PC-3 (cell line): Measurements from ENCODE around the gene CHAC1. TPM values are rescaled to one million over a fixed set of nuclear protein-coding genes. Genes with fewer than 3 reads are reported as not detected.

Source experiments
- ATAC-seq: fragments of 200-7000 bp; cut with Tn5 transposase; 2 replicates; pipeline ENCODE4 v1.9.1; 2020; ENCODE audit warnings: mild to moderate bottlenecking, moderate library complexity
- BruUV-seq: library from RNA; stranded (reverse); fragments of 400-500 nt; replicated peaks from 2 replicates; lab custom pipeline; 2021; lab: Mats Ljungman, UMichigan
- CTCF ChIA-PET: fragments of 300-600 bp; sonication (Branson Sonifier 250); formaldehyde crosslinking; loops from one replicate; lab custom pipeline; 2022; ENCODE audit warnings: antibody characterized with exemption; lab: Charles Lee
- POLR2A ChIA-PET: fragments of 300-600 bp; sonication (Branson Sonifier 250); formaldehyde crosslinking; loops from one replicate; lab custom pipeline; 2022; ENCODE audit warnings: antibody characterized with exemption; ENCODE audit not compliant: unreplicated experiment; lab: Charles Lee
- DNase-seq: peaks from one replicate; pipeline ENCODE4 v3.0.0-alpha.2; 2015
- H2AFZ ChIP-seq: fragments of 300-600 bp; sonication (generic); 2 replicates; pipeline ENCODE4 v1.6.0; 2016; ENCODE audit warnings: antibody characterized with exemption, low read length
- H3F3A ChIP-seq: fragments of 300-600 bp; sonication (generic); one replicate; pipeline ENCODE4 v1.6.0; 2017; ENCODE audit warnings: antibody characterized with exemption, low read length, control low read depth, mild to moderate bottlenecking; ENCODE audit not compliant: unreplicated experiment
- H3K27ac ChIP-seq: fragments of 300-600 bp; sonication (generic); 2 replicates; pipeline ENCODE4 v1.5.1; 2016; ENCODE audit warnings: mild to moderate bottlenecking, low read length
- H3K27me3 ChIP-seq: fragments of 300-600 bp; sonication (generic); 2 replicates; pipeline ENCODE4 v1.6.1; 2016; ENCODE audit warnings: low read length, mixed read lengths
- H3K36me3 ChIP-seq: fragments of 300-600 bp; sonication (generic); 2 replicates; pipeline ENCODE4 v1.6.1; 2016; ENCODE audit warnings: low read depth, mixed run types, low read length, mixed read lengths
- H3K4me1 ChIP-seq: fragments of 300-600 bp; sonication (generic); 2 replicates; pipeline ENCODE4 v1.5.1; 2016; ENCODE audit warnings: low read length; ENCODE audit not compliant: insufficient read depth
- H3K4me2 ChIP-seq: fragments of 300-600 bp; sonication (generic); 2 replicates; pipeline ENCODE4 v1.6.0; 2016; ENCODE audit warnings: low read length
- H3K4me3 ChIP-seq: fragments of 300-600 bp; sonication (generic); 2 replicates; pipeline ENCODE4 v1.5.1; 2016; ENCODE audit warnings: mild to moderate bottlenecking, low read length, mixed read lengths
- H3K79me2 ChIP-seq: fragments of 300-600 bp; sonication (generic); 2 replicates; pipeline ENCODE4 v1.6.1; 2017; ENCODE audit warnings: low read length, mixed read lengths
- H3K9ac ChIP-seq: fragments of 300-600 bp; sonication (generic); 2 replicates; pipeline ENCODE4 v1.6.0; 2016; ENCODE audit warnings: mild to moderate bottlenecking, low read length
- H3K9me2 ChIP-seq: fragments of 300-600 bp; sonication (generic); replicated peaks from 2 replicates; pipeline ENCODE4 v1.6.1; 2016; ENCODE audit warnings: mixed run types, low read length, mixed read lengths
- H3K9me3 ChIP-seq: fragments of 300-600 bp; sonication (generic); 2 replicates; pipeline ENCODE4 v1.6.1; 2016; ENCODE audit warnings: low read length, mixed read lengths
- H4K20me1 ChIP-seq: fragments of 300-600 bp; sonication (generic); 2 replicates; pipeline ENCODE4 v1.6.1; 2016; ENCODE audit warnings: low read length, mixed read lengths
- CTCF ChIP-seq: fragments of 300-600 bp; sonication (generic); conservative IDR thresholded peaks from 2 replicates; pipeline ENCODE4 v1.5.1; 2017; ENCODE audit warnings: antibody characterized with exemption, low read depth, mild to moderate bottlenecking, low read length
- EZH2 ChIP-seq: fragments of 300-600 bp; sonication (generic); IDR thresholded peaks from one replicate; pipeline ENCODE4 v1.6.1; 2017; ENCODE audit warnings: antibody characterized with exemption, mild to moderate bottlenecking, low read length; ENCODE audit not compliant: unreplicated experiment
- EZH2phosphoT487 ChIP-seq: fragments of 300-600 bp; sonication (generic); IDR thresholded peaks from 2 replicates; pipeline ENCODE4 v1.6.1; 2018; ENCODE audit warnings: mild to moderate bottlenecking, antibody characterized with exemption, low read length, borderline replicate concordance
- intact Hi-C: fragments of 100-400 bp; cut with micrococcal nuclease; formaldehyde crosslinking; loops from 2 replicates; pipeline ENCODE4 v1.9.0; 2023
- total RNA-seq: library from RNA; depleted of rRNA; stranded (reverse); fragments of >200 nt; gene quantifications from 2 replicates; pipeline ENCODE4 v1.2.3, GENCODE V29; 2014

CHAC1 gene
- total RNA-seq, 1 experiment from 2014 or later: 13.3 TPM

GRCh38 chr15:40944510-40945296, 8.6 kb upstream of the CHAC1 start:
- intact Hi-C loops: loop anchor here (5.0 kb wide), 1 partner anchor 37 kb away; no protein-coding TSS in a partner anchor
- peaks cover 19% of the 10 kb centered on the region for H3K4me1 ChIP-seq
- POLR2A ChIA-PET: no interaction called here
- H3K27me3 ChIP-seq: no peaks in the 10 kb centered on the region
- BruUV-seq: no TSS peak
- H3K4me3 ChIP-seq: no peak overlapping the region
- H3K79me2 ChIP-seq: no peaks in the 10 kb centered on the region
- ATAC-seq: no peak
- H3K9me2 ChIP-seq: no peaks in the 10 kb centered on the region
- no peak overlapping the region for H3K27ac ChIP-seq
- no peaks in the 10 kb centered on the region for H3F3A ChIP-seq
- H2AFZ ChIP-seq: no peak overlapping the region
- H3K9ac ChIP-seq: no peak overlapping the region
- no peaks in the 10 kb centered on the region for H3K36me3 ChIP-seq
- no peaks in the 10 kb centered on the region for H3K9me3 ChIP-seq
- CTCF ChIA-PET: no interaction called here
- no peak for DNase-seq
- H3K4me2 ChIP-seq: no peak overlapping the region
- H4K20me1 ChIP-seq: no peaks in the 10 kb centered on the region
- TF ChIP-seq EZH2phosphoT487 (no peak), EZH2 (no peak), CTCF (no peak)

- no peak for DNase-seq
- no peak for ATAC-seq
- no peak overlapping the region for H3K4me2 ChIP-seq
- H3K36me3 ChIP-seq: no peaks in the 10 kb centered on the region
- H3K27me3 ChIP-seq: no peaks in the 10 kb centered on the region
- H3K27ac ChIP-seq: no peak overlapping the region
- H3K79me2 ChIP-seq: no peaks in the 10 kb centered on the region
- no peaks in the 10 kb centered on the region for H3F3A ChIP-seq
- peaks cover 12% of the 10 kb centered on the region for H3K4me1 ChIP-seq
- no peak overlapping the region for H3K9ac ChIP-seq
- intact Hi-C loops: no loop called here
- H4K20me1 ChIP-seq: no peaks in the 10 kb centered on the region
- no TSS peak for BruUV-seq
- CTCF ChIA-PET: no interaction called here
- no peaks in the 10 kb centered on the region for H3K9me3 ChIP-seq
- no peak overlapping the region for H3K4me3 ChIP-seq
- H2AFZ ChIP-seq: no peak overlapping the region
- POLR2A ChIA-PET: no interaction called here
- TF ChIP-seq CTCF: no peak
- TF ChIP-seq EZH2: no peak
- no peak for TF ChIP-seq EZH2phosphoT487
- H3K9me2 ChIP-seq: no peaks in the 10 kb centered on the region
Measured at GRCh38 chr15:40948706-40949473, 4.4 kb upstream of the CHAC1 start.
